Stimulated activated CD4-positive, alpha-beta T cell treated with anti-CD3 and anti-CD28 coated beads, TNF-alpha, amount 100 ng/mL, for 1 hour (primary cell): ENCODE data around the gene FAM89B.
A peak's percentile ranks its signal among the peaks of the same experiment; 100 is the strongest.

ENCODE experiments used
- DNase-seq, 3 donors: peaks; one replicate each; pipeline ENCODE4 v3.0.0-alpha.2; 2020; ENCODE audit warnings: low read depth in 3 of 3, low spot score in 1 of 3

Gene FAM89B

GRCh38 chr11:65538915-65539743 lies 33.2 kb upstream of the FAM89B start:
- no peak for DNase-seq

- no peak for DNase-seq
These were observed 32.5 kb upstream of the FAM89B start for GRCh38 chr11:65539744-65540289.

- DNase-seq: peak; percentile 70 to 80 (median 74)
These were observed 31.8 kb upstream of the FAM89B start for GRCh38 chr11:65540290-65541092.

GRCh38 chr11:65541093-65541982 lies 31.0 kb upstream of the FAM89B start:
- DNase-seq: no peak

GRCh38 chr11:65542738-65543390 lies 29.5 kb upstream of the FAM89B start:
- no peak for DNase-seq

- DNase-seq: no peak
These were observed 26.5 kb upstream of the FAM89B start for GRCh38 chr11:65545853-65546216.

- DNase-seq: peak; percentile 97 to 100 (median 99)
These were observed 25.9 kb upstream of the FAM89B start for GRCh38 chr11:65546217-65546958.

GRCh38 chr11:65547446-65548125 lies 24.8 kb upstream of the FAM89B start:
- no peak for DNase-seq

- no peak for DNase-seq
These were observed 23.9 kb upstream of the FAM89B start for GRCh38 chr11:65548395-65548794.

GRCh38 chr11:65549096-65549495 lies 23.2 kb upstream of the FAM89B start:
- DNase-seq: no peak

GRCh38 chr11:65551572-65552387 lies 20.6 kb upstream of the FAM89B start:
- DNase-seq: no peak

- DNase-seq: no peak
These were observed 19.9 kb upstream of the FAM89B start for GRCh38 chr11:65552388-65552951.

- peak in 1 of 3 donors; percentile 59 for DNase-seq
These were observed 18.9 kb upstream of the FAM89B start for GRCh38 chr11:65553301-65554001.

- no peak for DNase-seq
These were observed 18.1 kb upstream of the FAM89B start for GRCh38 chr11:65554057-65554818.

GRCh38 chr11:65554842-65555430 lies 17.4 kb upstream of the FAM89B start:
- no peak for DNase-seq

GRCh38 chr11:65555693-65556231 lies 16.6 kb upstream of the FAM89B start:
- DNase-seq: no peak
